ENCODE measurements around the gene SEPTIN8. TPM values are rescaled to one million over a fixed set of nuclear protein-coding genes. Genes with fewer than 3 reads are reported as not detected.

The SEPTIN8 gene
- total RNA-seq, 4 donors from 2014 or later = 33.6 to 85.8 (median 56.2) TPM

DNA sequence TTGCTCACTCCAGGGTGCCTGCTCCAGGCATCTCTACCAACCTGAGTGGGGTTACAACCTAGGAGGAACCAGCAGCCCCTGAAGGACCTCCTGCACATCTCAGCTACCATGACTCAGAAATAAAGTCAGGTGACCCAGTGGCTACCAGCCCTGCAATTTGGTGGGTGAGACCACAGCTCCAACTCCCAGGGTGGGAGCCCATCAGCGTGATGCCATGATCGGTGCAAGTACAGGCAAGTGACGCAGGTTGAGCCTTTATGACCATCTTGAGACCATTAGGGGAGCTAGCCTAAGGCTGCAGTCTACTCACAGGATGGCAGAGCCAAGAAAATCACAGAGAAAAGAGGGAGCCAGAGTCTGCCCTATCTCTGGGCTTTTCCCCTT, 8.6 kb downstream of the SEPTIN8 start:
- H3K36me3 ChIP-seq = peaks cover 0 to 19% (median 0%) of the 10 kb centered on the region in 3 donors
- no peak overlapping the region for H3K4me3 ChIP-seq
- H3K4me1 ChIP-seq = peaks cover 0 to 14% (median 0%) of the 10 kb centered on the region in 4 donors
- peak overlapping the region in 1 of 4 donors; percentile 17 for H3K27ac ChIP-seq
- no peak for TF ChIP-seq POLR2A (IDR thresholded peaks at IDR 0.05)
- TF ChIP-seq, protein P1, sequence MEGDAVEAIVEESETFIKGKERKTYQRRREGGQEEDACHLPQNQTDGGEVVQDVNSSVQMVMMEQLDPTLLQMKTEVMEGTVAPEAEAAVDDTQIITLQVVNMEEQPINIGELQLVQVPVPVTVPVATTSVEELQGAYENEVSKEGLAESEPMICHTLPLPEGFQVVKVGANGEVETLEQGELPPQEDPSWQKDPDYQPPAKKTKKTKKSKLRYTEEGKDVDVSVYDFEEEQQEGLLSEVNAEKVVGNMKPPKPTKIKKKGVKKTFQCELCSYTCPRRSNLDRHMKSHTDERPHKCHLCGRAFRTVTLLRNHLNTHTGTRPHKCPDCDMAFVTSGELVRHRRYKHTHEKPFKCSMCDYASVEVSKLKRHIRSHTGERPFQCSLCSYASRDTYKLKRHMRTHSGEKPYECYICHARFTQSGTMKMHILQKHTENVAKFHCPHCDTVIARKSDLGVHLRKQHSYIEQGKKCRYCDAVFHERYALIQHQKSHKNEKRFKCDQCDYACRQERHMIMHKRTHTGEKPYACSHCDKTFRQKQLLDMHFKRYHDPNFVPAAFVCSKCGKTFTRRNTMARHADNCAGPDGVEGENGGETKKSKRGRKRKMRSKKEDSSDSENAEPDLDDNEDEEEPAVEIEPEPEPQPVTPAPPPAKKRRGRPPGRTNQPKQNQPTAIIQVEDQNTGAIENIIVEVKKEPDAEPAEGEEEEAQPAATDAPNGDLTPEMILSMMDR (IDR thresholded peaks at IDR 0.05) = no peak
- DNase-seq = peak in 1 of 3 donors; percentile 39
- no peaks in the 10 kb centered on the region for H3K9me3 ChIP-seq
- no peaks in the 10 kb centered on the region for H3K27me3 ChIP-seq

DNA sequence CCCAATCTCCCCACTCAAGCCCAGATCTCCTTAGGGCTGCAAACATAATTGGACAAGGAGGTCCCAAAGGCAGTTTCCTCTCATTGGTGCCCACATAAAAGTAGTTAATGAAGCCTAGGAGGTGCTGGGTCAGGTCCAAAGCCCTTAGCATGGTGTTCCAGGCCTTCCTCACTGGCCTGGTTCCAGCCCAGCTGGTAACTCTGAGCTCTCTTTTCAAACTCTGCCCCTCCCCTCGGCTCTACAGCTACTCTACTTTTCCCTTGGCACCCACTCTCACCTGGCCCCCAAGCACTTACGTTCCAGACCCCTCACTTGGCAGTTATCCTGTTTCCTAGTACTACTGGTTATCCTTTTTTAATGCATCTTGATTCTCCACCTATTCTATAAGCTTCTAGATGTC, 9.9 kb downstream of the SEPTIN8 start:
- H3K4me3 ChIP-seq = no peak overlapping the region
- TF ChIP-seq, protein P1 (IDR thresholded peaks at IDR 0.05) = no peak
- TF ChIP-seq POLR2A (IDR thresholded peaks at IDR 0.05) = no peak
- H3K27me3 ChIP-seq = no peaks in the 10 kb centered on the region
- peaks cover 0 to 14% (median 0%) of the 10 kb centered on the region in 4 donors for H3K4me1 ChIP-seq
- no peak overlapping the region for H3K27ac ChIP-seq
- DNase-seq = peak in 2 of 3 donors; percentile 15 to 40
- no peaks in the 10 kb centered on the region for H3K9me3 ChIP-seq
- H3K36me3 ChIP-seq = peaks cover 0 to 32% (median 0%) of the 10 kb centered on the region in 3 donors

DNA sequence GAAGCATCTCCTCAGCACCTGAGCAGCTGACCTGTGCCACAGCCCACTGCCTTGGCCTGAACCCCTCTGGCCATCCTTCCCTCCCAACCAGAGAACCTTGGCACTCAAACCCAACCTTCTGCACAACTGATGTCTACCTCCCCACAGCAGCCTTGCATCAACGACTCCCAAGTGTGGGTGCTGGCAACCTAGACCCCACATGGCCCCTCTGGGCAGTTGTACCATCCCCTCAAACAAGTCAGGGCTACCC, 10.3 kb downstream of the SEPTIN8 start:
- H3K9me3 ChIP-seq = no peaks in the 10 kb centered on the region
- no peaks in the 10 kb centered on the region for H3K27me3 ChIP-seq
- H3K27ac ChIP-seq = no peak overlapping the region
- H3K36me3 ChIP-seq = peaks cover 0 to 36% (median 0%) of the 10 kb centered on the region in 3 donors
- TF ChIP-seq, protein P1 (IDR thresholded peaks at IDR 0.05) = no peak
- TF ChIP-seq POLR2A (IDR thresholded peaks at IDR 0.05) = no peak
- H3K4me1 ChIP-seq = peaks cover 0 to 14% (median 0%) of the 10 kb centered on the region in 4 donors
- DNase-seq = no peak
- no peak overlapping the region for H3K4me3 ChIP-seq

DNA sequence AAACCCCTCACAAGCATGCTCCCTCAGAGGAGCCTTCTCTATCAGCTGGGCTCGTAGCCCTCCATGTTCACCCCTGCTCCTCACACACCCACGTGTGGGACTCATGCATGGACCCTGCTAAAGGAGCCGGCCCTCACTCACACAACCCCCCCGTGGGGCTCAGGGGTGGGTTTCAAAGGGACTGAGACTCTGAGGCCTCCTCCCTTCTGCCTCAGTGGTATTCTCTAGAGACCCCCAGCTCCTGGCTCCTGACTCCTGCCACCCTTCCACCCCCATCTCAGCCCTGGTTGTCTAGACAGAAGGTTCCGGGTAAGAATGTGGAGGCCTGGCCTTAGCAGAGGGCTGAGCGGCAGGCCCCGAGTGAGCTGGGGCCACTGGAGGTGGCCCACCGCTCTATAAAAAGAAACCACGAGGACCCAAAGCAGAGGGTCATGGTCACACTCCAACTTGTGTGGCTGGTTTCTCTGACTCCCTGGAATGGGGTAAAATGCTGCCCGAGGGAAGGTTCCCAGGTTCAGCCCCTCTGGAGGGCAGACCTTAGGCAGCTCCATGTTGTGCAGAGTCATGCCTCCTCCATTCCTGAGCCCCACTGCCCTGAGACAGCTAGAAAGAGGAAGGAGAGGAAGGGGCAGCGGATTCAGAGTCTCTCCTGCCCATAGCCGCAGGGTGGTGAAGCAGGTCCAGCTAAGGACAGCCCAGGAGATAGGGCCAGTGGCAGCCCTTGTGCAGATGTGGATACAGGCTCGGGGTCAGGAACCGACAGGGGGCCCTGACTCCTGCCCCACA, 10.8 kb downstream of the SEPTIN8 start:
- Histone ChIP-seq H3K27me3 (no peaks in the 10 kb centered on the region), H3K4me1 (peaks cover 0 to 10% (median 0%) of the 10 kb centered on the region in 4 donors), H3K27ac (no peak overlapping the region), H3K36me3 (peaks cover 0 to 42% (median 0%) of the 10 kb centered on the region in 3 donors), H3K4me3 (no peak overlapping the region), H3K9me3 (no peaks in the 10 kb centered on the region)
- TF ChIP-seq POLR2A (IDR thresholded peaks at IDR 0.05) = no peak
- TF ChIP-seq, protein P1 (IDR thresholded peaks at IDR 0.05) = no peak
- peak in 1 of 3 donors; percentile 43 for DNase-seq

DNA sequence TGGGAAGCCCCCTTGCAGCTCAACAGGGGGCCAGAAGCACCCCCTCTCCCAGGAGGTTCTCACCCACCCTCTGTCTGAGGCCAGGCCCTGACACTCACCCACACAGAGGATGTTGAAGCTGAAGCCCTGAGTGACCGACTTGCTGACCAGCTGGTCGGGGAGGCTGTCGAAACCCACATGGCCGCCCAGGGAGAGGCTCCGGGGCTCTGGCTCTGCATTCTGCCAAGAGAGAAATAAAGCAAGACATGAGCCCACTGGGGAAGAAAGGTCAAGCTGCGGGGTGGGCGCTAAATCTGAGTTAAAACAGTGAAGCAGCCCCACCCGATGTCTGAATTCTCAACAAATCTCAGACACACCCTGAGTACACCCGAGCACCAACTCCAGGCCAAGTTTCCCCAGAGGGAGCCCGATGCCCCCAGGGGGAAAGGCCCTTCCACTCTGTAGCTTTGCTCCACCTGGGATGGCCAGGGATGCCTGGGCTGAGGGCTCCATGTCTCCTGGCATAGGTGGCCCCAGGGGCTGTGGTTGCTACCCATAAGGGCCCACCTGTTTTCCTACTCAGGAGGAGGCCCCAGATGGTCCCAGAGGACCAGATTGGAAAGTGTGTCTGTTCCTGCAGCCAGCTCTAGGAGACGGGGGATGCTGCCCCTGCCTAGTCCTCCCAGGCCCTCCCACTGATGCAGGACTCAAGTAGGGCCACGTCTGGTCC, 11.6 kb downstream of the SEPTIN8 start:
- Histone ChIP-seq H3K4me3 (no peak overlapping the region), H3K4me1 (peaks cover 0 to 8% (median 0%) of the 10 kb centered on the region in 4 donors), H3K36me3 (peaks cover 0 to 49% (median 0%) of the 10 kb centered on the region in 3 donors), H3K27me3 (no peaks in the 10 kb centered on the region), H3K9me3 (no peaks in the 10 kb centered on the region), H3K27ac (no peak overlapping the region)
- DNase-seq = peak in 1 of 3 donors; percentile 38
- TF ChIP-seq, protein P1 (IDR thresholded peaks at IDR 0.05) = no peak
- TF ChIP-seq POLR2A (IDR thresholded peaks at IDR 0.05) = no peak

All from Peyer's patch (tissue), 4 donors.